OCI-M2 (cell line): ENCODE measurements around the gene PRKACG.

ENCODE experiments used
- DNase-seq: peaks from one replicate; lab custom pipeline; 2025; ENCODE audit not compliant: unreplicated experiment; lab: John Stamatoyannopoulos, UW

Gene PRKACG

DNA sequence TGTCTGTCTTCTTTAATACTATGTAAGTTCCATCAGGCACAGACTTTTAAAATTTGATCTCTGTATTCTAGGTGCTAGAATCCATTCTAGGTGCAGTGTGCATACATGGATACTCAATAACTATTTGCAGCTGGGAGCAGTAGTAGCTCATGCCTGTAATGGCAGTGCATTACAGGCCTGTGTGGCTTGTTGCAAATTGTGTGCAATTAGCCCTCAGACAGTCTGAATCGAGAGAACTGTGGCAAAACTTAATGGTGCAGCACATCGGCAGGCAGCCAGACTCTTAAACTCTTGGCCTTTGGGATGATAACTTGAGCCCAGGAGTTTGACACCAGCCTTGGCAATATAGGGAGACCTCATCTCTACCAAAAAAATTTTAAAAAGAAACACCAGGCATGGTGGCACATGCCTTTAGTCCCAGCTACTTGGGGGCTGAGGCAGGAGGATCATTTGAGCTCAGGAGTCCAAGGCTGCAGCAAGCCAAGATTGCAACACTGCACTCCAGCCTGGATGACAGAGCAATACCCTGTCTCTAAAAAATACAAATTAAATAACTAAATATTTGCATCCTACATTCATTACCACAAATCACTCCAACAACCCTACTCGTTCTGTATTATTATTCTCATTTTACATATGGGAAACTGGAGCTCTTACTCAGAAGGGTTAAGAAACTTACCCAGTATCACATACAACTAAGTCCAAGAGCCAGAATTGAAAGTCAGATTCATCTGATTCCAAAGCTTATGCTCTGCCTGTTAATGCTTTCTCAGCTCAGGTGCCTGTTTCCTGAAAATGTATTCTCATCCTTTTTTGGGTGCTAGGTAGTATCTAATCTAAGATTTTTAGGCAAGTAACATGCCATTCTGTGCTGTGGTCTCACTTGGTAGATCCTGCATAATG lies 30.1 kb downstream of the PRKACG start:
- no peak for DNase-seq

DNA sequence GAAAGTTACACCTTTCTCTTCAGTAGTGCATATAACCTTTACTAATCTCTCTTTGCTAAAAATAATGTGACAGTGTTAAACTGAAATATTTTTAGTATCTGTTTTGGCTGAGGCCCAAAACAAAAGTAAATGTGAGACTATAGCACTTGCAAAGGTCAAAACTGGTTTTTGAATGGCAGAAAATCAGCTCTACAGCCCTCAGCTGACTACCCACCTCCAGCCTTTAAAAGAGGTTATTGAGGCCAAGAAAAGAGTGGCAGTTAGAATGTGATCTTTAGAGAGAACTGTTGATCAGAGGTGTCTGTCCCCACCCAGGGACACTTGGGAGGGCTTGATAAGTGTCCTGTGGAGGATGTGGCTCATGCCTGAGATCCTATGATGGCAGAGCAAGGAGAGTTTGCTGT lies 30.9 kb downstream of the PRKACG start:
- DNase-seq: peak; percentile 61

DNA sequence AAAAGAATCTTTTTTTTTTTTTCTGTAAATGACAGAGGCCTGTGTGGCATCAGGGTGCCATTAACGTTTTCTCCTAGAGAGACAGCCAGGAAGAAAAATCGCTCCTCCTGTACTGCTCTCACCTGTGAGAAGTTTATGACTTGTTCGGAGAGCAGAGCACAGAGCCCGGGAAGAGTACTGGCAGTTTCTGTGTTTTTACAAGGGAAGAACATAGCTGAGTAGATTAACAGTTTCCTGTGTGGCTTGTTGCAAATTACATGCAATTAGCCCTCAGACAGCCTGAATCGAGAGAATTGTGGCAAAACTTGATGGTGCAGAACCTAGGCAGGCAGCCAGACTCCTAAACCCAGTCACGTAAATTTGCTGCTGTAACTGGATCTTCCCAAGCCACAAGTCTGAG lies 32.1 kb downstream of the PRKACG start:
- no peak for DNase-seq

DNA sequence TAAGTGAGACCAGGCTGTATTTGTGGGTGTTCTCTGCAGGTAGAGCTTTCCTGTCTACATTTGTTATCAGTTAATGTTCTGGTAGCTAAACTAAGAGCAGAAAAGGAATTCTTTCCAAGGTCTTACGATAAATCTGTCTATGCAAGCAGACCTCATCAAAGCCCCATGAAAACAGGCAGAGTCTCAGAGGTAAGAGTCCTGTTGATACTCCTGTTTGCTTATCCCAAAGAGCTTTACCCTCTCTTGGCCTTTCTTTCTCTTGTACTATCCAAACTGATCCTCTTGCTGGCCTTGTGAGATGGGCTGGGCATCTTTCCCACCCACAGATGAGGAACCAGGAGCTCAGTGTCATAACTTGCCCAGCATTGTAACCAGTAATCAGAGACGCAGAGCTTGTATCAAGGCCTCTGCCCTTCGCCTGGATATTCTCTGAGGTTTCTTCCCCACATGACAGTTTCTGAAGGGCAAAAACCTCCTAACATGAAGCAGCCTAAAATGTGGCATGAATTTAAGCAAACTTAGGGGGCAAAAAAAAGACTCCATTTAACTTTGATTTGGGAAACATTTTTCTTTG lies 33.5 kb downstream of the PRKACG start:
- DNase-seq: no peak

DNA sequence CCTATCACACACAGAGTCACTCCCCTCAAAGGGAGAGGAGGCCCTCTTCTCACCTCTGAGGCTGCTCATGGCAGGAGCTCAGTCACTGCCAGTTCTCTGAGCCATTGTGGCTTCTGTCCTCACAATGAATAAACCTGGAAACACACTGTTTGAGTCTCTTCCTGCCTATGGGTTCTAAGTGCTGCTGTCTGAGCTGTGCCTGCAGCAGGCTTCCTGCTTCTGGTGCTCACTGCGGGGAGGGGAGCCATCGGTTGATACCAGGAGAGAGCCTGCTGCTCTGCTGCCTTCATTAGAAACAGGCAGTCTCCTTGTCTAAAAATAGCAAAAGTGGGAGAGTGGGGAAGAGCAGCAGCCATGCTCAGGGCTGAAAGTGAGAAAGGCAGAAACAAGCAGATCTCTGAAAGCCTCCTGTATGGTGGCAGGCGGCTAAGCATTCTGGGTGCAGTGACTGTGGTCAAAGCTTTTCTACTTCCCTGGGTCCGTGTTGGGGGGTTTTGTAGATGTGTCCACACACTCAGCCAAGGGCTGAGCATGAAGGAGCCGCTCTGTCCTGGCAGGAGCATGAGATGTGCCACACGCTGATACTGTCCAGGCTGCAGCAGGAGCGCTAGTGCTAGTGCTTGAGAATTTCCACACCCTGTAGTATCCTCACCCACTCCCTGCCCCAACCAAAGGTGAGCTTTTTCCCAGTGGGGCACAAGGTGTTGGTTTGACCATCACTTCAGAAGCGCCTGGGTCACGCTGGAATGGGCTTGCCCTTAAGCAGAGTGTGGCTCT lies 34.2 kb downstream of the PRKACG start:
- DNase-seq: no peak

DNA sequence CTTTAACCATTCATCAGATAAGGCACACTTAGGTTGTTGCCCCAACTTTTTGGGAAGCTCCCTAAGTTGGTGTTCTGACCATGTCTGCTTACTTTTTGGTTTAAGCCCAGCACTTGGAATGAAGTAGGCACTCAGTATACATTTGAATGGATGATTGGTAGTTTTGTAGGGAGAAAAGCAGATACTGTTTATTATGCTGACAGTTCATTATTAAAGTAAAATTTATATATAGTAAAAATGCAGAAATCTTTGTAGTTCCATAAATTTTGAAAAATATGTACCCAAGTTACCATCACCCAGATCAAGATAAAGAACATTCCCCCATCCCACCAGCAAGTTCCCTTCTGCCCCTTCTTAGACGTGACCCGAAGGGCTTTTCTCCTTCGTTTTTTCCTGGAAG lies 35.4 kb downstream of the PRKACG start:
- no peak for DNase-seq

DNA sequence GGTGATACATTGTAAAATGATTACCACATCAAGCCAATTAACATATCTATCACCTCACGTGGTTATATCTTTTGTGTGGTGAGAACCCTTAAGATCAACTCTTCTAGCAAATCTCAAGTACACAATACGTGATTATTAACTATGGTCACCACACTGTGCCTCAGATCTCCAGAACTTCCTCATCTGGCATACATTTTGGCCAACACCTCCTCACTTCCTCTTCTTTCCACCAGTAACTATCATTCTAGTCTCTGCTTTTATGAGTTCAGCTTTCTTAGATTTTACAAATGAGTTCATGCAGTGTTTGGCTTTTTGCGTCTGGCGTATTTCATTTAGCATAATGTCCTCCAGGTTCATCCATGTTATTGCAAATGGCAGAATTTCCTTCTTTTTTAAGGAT lies 35.8 kb downstream of the PRKACG start:
- DNase-seq: no peak

DNA sequence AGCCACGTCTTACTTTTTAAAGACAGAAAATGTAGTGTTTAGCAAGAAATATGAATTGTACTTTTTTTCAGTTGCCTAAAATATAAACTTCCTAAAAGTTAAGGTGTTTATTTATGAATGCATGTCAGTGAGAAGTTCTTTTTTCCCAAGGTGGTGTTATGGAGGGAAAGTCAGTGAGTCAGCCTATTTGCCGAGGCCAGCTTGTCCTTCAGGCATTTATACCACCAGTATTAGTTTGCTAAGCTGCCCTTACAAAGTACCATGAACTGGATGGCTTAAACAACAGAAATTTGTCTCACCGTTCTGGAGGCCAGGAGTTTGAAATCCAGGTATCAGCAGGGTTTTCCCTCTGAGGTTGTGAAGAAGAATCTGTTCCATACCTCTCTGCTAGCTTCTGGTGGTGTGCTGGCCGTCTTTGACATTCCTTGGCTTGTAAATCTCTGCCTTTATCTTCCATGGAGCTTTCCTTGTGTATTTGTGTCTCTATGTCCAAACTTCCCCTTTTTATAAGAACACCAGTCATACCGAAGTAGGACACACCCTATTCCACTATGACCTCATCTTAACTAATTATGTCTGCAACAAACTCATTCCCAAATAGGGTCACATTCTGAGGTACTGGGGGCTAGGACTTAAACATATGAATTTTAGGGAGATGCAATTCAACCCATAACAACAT lies 38.4 kb downstream of the PRKACG start:
- no peak for DNase-seq

DNA sequence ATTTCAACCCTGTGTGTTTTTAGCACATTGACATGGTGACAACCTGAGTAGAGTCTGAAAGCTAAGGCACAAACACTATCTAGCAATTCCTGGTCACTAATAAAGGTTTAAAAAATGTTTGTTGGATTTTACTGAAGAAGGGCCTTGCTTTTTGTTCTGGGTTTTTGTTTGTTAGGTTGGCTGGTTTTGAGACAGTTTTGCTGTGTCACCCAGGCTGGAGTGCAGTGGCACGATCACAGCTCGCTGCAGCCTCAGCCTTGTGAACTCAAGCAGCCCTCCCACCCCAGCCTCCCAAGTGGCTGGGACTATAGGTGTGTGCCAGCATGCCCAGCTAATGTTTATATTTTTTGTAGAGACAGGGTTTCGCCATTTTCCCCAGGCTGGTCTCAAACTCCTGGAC lies 39.0 kb downstream of the PRKACG start:
- no peak for DNase-seq

DNA sequence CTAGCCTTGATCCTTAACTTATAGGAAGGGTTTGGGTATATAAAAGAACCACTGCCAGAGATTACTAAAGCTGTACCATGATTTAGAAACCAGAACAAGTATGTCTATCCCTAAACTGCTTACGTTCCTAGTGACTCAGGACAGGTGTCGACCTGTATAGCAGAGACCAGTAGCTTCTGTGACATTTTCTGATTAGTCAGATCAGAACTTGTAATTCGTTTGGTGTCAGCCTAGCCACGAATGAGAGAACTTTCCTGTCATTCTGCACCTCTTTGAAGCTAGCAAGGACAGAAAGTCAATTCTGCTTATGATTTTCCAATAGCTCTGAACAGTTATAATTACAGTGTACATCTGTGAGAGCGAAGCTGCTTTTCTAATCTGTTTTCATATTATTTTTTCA lies 39.5 kb downstream of the PRKACG start:
- no peak for DNase-seq

DNA sequence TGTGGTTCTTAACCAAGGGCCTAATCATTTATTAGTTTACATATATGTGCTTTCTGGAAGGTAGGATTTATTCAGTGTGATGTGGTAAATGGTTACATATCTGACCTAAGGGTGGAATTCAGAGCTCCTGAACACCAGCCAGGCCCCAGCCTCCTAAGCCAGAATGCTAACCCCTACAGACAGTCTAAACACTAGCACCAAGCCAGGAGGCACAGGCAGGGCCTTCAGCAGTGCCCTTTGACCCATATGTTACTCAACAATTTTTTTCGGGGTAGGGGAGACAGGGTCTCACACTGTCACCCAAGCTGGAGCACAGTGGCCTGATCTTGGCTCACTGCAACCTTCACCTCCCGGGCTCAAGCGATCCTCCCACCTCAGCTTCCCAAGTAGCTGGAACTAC lies 40.3 kb downstream of the PRKACG start:
- no peak for DNase-seq

DNA sequence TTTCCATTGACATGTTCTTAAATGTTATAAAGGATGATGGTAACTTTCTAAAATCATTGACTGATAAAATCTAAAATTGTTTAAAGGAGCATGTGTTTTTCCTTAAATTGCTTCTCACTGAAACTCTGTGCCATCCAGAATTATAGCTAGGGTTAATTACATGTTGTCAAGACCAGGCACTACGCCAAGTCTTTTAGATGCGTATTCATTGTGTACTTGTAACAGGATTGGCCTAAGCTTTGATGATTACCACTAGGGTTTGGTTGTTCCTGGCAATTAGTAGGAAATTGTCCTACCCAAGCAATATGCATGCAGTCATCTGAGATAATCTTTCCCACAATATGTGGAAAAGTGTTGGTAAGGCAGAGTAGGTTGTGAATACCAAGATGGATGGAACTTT lies 43.8 kb downstream of the PRKACG start:
- no peak for DNase-seq

DNA sequence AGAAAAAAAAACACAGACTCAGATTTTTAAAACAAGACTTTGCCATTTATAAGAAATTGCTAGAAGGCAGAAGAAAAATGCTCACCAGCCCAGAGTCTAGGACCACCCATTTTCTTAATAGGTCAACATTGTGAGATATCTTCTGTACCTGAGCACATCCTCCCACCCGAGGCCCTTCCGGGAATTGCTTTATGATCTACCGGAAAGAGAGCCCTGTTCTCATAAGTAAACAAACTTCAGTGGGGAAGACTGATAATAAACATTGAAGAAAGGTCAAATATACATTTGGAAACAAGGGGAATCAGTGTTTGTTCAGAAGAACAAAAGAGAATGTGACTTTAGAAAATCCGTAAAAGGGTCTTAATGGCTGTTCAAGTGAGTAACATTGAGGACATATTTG lies 44.4 kb downstream of the PRKACG start:
- DNase-seq: no peak

DNA sequence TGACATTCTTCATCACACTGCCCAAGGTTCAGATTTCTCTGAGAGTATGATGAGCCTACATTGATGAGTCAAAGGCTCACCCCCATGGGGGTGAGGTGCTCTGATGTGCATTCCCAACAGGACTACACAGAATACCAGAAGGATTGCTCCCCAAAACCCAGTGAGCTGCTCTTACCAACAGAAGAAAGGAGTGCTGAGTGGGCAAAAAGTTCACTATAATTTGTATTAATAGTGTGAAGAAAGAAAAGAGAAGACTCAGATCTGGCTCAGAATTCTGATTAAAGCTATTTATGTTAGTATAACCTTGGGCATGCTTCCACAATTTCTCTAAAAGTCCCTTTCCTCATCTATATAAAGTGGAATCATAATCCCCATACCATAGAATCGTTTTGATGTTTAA lies 46.1 kb downstream of the PRKACG start:
- no peak for DNase-seq

DNA sequence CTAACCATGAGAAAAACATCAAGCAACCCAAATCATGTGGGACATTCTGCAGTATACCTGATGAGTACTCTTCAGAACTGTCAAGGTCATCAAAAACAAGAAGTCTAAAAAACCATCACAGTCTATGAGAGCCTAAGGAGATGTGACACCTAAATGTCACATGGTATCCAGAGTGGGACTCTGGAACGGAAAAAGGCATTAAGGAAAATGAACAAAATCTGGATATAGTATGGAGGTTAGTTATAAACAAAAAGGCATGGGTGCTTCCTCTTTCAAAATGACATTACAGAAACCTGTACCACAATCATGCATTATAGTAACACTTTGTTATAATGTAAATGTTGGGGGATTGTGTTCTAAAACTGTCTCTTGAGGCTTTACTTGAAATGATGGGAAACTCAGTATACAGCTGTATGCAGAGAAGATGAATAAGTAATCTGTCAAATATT lies 47.4 kb downstream of the PRKACG start:
- no peak for DNase-seq

DNA sequence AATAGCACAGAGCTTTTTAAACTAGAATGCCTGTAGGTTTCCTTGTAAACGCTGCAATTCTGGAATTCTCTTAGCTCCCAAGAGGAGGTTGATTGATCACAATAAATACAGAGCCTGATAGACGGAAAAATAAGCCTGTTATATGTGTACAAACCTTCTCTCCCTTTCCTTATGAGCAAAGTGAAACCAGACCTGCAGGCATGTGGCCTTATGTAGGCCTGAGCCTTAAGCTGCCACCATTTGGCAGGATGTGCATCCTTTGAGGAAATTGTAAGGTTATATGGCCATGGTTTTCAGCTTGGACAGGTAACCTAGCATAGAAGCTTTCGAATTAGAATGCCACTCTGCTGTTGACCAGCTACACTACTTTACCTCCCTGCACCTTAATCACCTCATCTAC lies 49.1 kb downstream of the PRKACG start:
- no peak for DNase-seq

DNA sequence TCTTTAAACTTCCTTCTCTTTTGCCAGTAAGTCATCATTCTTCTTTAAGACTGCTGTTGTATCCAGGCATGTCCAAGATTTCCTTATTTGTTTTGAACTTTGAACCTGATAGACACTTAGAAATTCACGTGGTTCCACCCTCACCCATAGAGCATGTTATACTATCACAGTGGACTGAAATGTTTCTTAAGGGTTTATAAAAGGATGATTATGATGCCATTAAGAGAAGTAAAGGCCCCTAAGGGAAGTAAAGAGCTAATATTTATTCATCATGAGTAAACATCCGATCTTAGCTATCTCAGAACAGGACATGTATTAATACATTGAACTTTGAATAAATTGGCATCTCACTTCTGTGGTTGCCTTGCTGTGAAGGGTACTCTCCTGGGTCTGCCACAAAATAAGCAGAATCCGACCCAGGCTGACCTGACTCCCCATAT lies 49.8 kb downstream of the PRKACG start:
- no peak for DNase-seq

DNA sequence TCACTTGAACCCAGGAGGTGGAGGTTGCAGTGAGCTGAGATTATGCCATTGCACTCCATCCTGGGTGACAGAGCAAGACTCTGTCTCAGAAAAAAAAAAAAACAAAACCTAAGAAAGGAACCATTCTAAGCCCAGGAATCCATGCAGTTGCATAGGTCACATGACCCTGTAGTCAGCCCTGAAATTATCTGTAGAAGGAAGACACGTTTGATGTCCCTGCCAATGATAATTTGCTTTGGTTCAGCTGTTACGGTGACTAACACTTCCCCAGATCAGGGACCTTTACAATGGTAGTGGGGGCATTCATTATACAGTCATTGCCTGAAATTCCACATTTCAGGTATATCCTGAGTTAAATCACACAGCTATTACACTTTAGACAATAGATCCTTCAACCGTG lies 50.5 kb downstream of the PRKACG start:
- no peak for DNase-seq
